NCI-H2196 (cell line): Measurements from ENCODE around the gene SLX4IP.

Experiments used
- DNase-seq: peaks from one replicate; lab custom pipeline; 2025; ENCODE audit not compliant: unreplicated experiment; lab: John Stamatoyannopoulos, UW

Gene SLX4IP

DNA sequence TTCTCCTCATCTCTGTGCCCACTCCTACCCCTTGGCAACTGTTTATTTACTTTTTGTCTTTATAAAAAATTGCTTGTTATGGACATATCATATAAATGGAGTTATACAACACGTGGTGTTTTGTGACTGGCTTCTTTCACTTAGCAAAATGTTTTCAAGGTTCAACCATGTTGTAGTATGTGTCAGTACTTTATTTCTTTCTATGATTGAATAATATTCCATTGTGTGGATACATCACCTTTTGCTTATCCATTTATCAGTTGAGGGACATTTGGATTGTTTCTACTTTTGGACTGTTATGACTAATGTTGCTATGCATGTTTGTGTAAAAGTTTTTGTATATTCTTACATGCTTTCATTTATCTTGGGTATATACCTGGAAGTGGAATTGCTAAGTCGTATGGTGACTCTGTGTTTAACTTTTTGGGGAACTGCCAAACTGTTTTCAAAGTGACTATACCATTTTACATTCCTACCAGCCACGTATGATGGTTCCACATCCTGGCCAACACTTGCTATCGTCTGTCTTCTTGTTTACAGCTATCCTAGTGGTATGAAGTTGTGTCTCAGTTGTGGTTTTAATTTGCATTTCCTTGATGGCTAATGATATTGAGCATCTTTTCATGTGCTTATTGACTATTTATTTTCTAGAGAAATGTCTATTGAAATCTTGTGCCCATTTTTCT is 84.4 kb downstream of the SLX4IP start:
- no peak for DNase-seq

DNA sequence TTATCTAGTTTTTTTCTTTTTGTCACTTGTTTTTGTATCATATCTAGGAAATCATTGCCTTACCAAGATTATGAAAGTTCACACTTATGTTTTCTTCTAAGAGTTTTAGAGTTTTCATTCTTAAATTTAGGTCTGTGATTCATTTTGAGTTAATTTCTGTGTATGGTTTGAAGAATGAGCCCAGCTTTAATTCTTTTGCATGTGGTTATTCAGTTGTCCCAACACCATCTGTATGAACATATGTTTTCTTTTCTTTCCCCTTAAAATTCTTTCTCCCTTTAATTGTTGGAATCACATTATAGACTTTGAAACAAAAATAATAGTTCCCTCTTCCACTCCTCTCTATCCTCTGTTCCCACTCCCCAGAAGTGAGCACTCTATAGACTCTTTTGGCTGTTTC is 85.4 kb downstream of the SLX4IP start:
- no peak for DNase-seq

DNA sequence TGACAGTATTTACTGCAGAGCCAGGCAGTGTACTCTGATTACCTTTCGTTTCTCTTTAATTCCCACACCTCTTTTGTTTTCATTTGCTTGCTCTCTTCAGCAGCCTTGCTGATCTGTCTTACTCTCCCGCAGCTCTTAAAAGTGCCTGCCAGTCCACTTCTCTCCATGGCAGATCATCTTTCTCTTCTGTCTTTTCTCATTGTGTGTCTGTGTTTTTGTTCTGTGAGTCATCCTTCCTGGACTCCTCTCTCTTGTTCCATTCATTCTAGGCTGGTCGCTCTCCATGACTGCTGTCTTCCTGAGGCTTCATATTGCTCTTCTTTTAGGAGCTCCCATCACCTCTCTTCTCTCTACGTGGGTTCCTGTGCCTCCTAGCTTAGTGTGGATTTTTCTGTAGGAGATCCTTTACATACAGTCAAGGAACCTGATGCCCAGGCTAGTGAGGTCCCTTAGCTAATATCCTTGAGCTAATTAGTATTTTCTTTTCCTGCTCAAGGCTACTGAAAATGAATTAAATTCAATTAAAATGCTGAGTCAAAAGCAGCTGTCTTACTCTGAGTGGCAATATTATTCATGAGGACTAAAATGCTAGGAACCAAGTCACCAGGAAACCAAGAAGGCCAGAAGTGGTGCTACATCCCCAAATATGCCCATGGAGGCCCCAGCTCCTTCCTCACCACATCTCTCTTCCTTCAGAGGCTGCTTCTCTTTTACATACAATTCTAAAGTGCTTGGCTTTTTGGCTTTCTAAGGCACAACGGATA is 86.1 kb downstream of the SLX4IP start:
- peak; percentile 44 for DNase-seq

DNA sequence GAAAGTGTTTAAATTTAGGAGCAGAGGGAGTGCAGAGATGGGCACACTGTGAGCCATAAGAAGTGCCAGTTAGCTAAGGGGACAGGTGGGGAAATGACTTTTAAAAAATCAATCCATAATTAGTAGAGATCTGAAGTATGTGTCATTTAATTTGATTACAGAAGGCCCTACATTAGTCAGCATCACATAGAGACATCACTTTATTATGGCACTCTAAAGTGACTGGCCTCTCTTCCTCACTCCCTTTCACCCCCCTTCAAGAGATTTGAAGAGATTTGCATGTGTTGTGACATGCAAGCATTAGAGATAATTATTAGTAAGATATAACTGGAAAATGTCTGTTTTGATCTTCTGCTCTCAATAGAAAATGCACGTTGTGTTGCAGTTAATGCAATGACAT is 86.7 kb downstream of the SLX4IP start:
- no peak for DNase-seq

DNA sequence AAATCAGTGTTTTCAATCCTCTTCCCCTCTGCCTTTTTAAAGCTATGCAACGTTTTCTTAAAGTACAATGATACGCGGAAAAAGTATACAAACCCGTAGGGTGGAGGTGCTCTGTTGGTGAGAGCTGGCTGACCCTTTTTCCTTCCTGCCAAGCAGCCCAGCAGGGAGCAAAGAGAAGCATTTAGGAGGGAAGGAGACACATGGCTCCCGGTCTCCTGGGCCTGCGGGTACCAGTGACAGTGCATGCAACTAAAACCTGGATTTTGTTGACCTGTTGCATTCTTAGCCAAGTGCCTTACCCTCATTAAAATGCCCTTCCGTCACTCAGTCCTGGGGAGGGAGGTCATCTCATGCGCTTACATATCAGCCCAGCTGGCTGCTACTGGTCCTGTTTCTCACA is 87.2 kb downstream of the SLX4IP start:
- DNase-seq: no peak

DNA sequence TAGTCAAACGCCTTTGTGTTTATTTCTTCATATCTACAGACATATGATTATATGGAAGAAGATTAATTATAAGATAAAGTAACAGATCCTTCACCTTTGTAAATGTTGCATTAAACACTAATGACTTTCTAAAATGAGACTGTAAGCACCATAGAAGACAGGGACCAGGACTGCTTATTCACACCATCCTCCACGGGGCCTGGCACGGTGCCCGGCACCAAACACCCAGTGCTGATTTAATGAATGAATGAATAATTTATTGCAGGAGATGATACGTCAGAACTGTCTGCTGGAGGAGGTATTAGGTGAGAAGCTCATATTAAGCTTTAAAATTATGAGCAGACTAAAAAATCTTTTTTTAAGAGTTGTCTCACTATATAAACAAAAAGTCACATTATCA is 88.3 kb downstream of the SLX4IP start:
- no peak for DNase-seq

DNA sequence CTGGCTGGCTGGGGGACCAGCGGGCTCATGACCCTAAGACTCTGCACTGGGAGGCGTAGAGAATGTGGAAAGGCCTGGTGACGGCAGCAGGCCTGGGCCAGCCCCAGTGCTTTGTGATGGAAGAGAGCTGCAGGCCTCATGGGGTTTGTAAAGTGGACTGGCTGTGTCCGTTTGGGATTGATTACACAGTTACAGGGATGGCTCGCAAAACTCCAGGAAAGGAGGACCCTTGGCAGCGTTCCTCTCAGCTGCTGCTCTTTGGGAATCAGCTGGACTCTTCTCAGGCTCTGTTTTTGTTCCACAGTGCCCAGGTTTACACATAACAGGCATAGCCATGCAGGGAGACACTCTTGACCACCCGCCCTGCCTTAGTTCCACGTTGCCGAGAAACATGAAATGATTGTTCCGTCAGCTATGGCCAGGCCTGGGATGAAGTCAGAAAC is 89.0 kb downstream of the SLX4IP start:
- DNase-seq: no peak

DNA sequence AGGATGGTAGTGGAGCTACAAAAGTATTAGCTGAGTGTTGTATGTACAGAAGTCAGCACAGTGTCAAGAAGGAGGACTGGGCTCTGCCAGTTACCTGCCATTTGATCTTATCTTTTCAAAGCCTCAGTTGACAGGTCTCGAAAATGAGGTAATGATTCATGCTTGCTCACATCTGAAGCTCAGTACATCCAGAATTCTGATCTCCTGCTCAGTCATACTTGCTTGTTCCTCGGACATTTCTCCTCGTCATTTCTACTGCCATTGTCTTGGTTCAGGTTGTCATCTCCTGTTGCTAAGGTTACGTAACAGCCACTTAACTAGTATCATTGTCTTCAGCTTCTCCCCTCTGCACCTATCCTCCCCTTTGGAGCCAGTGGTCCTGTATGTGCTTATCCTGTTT is 89.5 kb downstream of the SLX4IP start:
- DNase-seq: no peak

DNA sequence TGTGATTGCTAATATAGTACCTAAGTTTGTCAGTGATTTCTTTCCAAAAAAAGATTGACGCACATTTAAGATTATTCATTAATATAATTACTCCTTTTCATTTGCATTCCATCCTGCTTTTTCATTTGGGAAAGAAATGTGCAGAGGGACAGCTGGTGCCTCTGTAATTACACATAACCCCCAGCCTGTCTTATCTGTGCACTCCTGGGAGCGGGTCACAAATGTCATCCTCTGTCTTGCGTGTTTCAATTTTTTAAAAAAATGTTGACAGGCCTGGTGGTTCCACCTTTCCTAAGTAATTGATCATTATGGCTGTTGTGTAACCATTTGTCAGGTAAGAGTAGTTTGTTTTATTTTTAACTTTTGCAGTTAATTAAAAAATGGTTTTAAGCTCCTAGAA is 92.7 kb downstream of the SLX4IP start:
- DNase-seq: no peak

DNA sequence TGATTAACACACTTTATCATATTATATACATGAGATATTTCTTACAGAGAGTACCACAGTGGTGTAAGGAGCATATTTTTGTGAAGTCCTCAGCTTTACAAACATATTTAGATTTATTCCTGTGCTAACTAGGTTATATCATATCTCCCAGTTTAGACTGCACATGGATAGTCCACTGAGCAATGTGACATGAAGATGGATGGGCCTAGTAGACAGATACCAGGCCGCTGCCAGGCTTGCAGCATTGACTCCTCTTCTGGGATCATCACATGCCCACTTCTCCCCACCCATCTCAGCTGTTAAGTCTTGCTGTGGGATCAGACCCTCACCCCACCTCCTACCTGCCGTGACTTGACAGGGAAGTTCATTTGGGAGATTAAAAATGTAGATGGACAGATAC is 95.8 kb downstream of the SLX4IP start:
- no peak for DNase-seq

DNA sequence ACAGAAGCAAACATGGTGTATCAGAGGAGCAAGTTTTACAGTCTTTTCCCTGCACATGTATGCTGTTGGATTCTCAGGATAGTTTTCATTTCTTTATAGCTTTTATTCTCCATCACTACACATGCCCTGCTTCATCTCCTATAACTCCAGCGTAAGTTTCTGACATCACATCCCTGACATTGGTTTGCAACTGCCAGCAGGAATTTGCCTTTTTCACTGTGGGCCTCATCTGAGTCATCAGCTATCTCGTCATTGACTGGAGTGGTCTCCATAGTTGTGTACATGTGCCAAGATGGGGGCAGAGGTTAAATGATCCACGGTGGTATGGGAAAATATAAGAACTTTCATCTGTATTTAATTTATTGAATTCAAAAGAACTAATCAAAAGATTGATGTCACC is 96.7 kb downstream of the SLX4IP start:
- no peak for DNase-seq

DNA sequence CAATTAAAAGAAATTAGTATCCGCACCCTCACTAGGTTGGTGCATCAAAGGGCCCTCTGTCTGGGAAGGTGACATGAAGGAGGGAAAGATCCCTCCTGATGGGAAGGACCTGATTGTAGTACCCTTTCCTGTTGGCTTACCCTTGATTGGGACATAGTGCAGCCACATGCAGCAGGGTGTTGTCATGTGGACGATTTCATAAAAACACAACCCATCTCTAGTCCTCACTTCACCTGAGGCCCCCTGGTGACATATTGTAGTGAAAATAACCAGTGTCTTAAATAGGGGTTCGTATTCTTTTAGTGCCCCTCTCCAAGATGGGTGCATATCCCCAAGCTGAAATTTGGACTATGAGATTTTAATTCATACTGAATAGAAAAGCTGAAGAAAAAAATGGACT is 97.3 kb downstream of the SLX4IP start:
- DNase-seq: no peak

DNA sequence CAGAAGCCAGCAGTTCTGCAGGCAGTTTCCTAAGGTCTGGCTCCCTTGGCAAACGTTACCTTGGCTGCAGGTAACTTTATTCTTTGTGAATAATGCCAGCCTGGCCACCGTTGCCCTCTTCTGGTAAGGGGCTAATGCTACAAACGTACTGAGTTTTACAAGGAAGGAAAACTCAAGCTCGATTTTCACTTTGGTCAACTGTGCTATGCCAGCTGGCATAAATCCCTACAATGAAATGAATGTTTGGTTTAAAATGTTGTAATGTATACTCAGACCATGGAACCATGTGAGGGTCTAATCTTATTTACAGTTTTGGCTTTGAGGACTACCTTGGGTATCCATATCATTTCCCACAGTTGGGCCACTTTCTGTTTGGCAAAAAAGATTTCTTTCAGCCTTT is 101.4 kb downstream of the SLX4IP start:
- DNase-seq: peak; percentile 67

DNA sequence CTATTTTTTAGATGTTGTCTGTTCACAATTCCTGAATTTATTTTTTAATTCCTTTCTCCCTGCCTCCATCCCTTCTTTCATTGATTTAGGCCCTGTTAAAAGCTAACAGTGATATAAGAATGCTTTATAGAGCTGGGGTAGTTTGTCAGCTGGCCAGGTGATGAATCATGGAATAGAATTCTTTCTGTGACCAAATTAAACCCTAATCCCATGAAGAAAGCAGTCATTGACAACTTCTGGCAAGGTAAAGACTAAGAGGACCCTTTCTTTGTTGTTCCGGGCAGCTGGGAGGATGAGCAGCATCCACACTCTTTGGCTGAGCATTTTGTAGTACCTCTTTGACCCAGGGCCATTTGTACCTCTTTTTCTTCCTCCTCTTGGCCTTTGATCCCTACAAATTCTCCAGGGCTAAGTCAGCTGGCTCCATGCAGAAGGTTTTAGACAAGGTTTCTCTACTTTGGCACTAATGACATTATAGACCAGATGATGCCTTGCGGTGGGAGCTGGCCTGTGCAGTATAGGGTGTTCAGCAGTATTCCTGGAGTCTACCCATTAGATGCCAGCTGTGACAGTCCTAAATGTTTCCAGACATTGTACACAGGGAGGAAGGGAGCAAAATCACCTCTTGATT is 102.9 kb downstream of the SLX4IP start:
- no peak for DNase-seq

DNA sequence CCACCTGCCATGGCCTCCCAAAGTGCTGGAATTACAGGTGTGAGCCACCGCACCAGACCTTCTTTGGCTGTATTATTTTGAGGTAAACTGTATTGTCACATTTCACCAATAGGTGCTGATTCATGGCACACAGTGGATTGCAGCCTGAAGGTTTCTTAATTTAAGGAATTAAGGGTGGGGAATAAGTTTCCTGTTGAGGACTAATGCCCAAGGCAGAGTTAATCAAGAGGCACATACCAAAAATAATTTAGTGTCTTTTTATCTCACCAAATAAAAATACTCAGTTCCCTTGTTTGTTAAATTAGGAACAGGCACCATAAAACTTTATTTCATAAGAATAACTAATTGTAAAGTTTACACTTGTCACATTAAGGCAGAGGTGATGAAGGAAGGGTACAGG is 103.7 kb downstream of the SLX4IP start:
- no peak for DNase-seq

DNA sequence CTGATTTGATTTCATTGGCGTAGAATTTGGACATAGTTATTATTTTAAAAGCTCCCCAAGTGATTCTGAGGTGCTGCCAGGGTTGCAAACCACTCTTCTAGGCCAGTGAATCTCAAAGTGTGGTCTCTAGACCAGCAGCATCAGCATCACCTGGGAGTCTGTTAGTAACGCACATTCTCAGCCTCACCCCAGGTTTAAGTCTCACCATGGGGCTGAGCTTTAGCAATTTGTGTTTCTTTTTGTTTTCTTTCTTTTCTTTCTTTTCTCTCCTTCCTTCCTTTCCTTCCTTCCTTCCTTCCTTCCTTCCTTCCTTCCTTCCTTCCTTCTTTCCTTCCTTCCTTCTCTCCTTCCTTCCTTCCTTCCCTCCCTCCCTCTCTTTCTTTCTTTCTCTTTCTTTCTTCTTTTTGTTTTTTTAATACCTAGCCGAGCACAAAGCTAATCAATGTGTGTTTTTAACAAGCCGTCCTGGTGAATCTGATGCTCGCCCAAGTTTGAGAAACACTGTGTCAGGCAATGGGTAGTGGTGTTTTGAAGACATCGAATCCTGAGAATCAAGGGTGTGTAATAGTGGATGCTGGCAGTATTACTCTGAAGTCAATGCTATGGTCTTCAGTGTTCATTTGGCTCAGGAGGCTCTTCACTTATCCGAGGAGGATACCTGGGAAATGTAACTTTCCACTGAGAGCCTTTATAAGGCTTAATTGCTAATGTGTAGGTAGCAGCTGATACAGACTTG is 104.9 kb downstream of the SLX4IP start:
- no peak for DNase-seq

DNA sequence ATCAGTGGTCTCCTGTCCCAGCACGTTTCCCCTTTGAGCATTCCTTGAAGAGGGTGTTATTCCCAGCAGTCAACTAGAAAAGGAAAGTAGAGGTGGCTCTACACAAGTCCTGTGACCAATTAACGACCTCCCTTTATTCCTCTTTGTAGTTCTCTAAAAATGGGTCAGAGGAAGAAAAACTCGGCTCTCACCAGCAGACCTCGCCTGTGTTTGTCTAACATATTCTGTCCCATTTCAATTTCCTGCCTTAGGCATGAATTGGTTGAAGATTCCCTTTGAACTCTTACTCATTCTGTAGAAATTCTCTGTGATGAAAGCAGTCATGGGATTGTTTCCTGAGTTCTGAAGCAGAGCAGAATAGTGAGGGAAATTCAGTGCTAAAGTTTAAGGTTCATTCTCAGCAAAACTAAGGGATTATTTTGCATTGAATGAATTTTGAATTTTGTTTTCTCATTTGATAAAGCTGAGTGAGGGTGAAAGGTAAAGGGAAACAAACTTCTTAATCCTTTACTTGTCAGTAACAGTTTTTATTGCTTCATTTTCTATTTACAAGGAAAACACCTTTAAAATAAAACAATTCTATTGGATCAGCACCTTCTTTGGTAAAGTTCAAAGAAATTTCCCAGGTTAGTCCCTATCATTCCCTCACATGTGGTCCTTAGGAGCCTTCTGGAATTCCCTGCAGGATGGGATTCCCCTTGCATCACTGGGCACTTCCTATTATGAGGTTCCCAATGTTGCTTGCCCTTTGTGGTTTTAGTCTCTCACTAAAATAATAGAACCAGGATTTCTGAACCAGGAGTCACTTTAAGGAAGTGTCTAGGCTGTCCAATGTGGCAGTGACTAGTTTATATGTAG is 105.8 kb downstream of the SLX4IP start:
- DNase-seq: no peak

DNA sequence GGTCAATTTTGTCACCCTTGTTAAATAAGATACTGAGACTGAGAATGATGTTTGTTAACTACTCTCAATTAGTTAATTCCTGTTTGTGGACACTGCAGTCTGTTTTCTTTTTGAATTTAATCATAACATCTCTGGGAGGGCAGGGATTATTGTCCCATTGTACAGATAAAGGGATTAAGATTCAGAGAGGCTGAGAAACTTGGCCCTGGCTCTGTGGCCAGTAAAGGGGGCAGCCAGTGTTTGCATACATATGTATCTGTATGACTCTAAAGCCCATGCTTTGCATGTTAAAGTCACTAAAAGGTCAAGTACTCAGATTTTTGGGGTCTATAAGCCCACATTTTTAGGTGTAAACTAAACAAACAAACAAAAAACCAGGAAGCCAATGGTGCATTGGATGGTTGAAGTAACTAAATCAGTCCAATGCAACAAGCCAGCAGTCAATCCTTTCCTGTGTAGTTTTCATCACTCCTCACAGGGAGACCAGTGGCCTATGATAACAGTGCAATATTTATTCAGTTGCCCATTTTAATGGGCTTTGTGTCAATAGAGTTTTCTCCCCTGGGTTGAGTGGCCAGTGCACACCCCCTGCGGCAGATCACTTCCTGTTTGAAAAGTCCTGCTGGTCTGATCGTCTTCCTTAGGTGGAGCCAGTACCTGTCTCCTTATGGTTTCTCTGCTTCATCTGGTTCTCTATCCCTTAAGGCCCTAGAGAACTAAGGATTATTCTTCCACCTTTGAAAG is 106.7 kb downstream of the SLX4IP start:
- peak; percentile 20 for DNase-seq

DNA sequence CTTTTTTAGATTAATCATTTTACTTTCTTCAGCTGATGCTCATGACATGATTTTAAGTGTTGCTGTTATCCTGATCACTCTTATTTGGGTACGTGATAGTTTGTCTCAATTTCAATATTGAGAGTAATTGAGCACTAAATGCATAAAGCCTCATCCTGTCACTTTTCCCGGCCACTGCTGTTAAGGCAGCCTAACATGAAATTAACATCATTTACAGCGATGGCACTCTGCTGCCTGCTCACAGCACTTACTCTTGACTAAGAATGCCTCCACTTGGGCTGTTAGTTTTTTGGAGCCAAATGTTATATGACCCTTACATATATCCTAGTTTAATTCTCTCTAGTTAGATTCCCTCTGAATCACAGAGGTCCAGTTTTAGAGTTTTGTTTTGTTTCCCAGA is 107.3 kb downstream of the SLX4IP start:
- no peak for DNase-seq

DNA sequence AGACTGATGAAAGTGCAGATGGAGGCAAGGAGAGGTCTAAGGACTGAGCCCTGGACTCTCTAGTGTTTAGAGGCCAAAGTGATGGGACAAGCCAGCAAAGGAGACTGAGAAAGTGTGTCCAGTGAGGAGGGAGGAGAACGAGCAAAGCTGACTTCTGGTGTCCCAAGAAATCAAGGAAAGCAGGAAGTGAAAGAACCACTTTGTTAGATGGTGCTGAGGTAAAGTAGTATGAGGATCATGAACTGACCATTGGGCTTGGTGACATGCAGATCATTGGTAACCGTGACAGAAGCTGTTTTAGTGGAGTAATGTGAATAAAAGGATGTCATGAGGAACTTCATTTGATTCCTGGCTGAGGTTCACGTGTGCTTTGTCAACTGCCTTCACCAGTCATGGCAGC is 108.4 kb downstream of the SLX4IP start:
- DNase-seq: no peak
